22Rv1 (cell line): Measurements from ENCODE around the gene SRRD.

ENCODE experiments used
- CTCF ChIP-seq: fragments of 450-650 bp; IDR thresholded peaks from 2 replicates; pipeline ENCODE4 v1.5.1; 2017; ENCODE audit warnings: mild to moderate bottlenecking
- ZFX ChIP-seq: fragments of 450-650 bp; IDR thresholded peaks from 2 replicates; pipeline ENCODE4 v1.6.1; 2017; ENCODE audit warnings: antibody characterized with exemption, borderline replicate concordance

- TF ChIP-seq CTCF (no peak), ZFX (no peak)
Observed at GRCh38 chr22:26481694-26482093, 2.0 kb upstream of the SRRD start.
